HG02981 (cell line): ENCODE data around the gene ADAP2.
"Not testable (repeated sequence)": the region's sequence is repeated elsewhere in the genome, so short reads cannot be mapped to it uniquely, and the experiment has no call there.

Experiments used
- ATAC-seq: cut with Tn5 transposase; IDR thresholded peaks from one replicate; pipeline ENCODE4 v1.9.1; 2021; ENCODE audit warnings: mild to moderate bottlenecking, moderate library complexity; ENCODE audit not compliant: unreplicated experiment

ADAP2 gene

DNA sequence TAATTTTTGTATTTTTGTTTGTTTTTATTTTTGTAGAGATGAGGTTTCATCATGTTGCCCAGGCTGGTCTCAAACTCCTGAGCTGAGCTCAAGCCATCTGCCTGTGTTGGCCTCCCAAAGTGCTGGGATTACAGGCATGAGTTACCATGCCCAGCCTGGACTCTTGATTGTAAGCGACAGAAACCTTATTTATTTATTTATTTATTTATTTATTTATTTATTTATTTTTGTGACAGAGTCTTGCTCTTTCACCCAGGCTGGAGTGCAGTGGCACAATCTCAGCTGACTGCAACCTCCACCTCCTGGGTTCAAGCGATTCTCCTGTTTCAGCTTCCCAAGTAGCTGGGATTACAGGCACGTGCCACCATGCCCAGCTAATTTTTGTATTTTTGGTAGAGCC lies 8.1 kb downstream of the ADAP2 start:
- ATAC-seq, result not testable (repeated sequence)

DNA sequence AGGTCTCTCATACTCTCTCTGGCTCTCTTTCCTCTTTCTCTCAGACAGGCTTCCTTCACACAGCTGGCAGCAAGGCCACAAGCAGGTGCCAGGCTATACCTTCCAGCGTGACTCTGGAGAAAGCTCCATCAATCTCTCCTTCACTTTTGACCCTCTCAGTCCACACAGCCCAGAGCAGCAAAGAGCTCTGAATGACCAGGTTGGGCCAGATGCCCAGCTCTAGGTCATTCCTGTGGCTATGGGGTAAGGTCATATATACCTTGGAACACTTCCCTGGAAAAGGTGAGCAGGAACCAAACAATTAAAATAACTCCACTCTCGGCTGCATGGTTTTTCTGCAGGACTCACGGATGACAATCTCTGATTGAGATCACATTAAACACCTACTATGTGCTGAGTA lies 8.8 kb downstream of the ADAP2 start:
- ATAC-seq, result no peak

DNA sequence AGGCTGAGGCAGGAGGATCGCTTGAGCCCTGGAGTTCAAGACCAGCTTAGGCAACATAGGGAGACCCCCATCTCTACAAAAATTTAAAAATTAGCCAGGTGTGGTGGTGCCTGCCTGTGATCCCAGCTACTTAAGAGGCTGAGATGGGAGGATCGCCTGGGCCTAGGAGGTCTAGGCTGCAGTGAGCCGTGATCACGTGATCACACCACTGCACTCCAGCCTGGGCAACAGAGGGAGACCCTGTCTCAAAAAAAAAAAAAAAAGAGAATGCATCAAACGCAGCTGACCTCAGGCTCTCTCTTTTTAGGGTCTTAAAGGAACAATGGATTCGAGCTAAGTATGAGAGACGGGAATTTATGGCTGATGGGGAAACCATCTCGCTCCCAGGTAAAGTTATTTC lies 9.8 kb downstream of the ADAP2 start:
- ATAC-seq, result not testable (repeated sequence)

DNA sequence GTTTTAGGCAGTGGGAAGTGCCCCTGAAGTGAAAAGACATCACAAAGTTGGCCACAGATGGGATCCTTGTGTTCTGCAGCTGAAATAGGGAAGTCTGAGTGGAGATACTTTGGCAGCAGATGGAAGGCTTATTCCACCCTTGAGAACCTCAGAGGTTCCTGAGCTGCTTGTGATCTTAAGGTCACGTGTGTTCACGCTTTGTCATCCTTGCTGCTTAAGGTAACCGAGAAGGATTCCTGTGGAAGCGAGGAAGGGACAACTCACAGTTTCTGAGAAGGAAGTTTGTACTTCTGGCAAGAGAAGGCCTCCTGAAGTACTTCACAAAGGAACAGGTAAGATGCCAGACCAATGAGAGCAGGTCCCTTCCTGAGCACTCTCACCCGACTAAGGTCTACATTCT lies 12.2 kb downstream of the ADAP2 start:
- no peak for ATAC-seq

DNA sequence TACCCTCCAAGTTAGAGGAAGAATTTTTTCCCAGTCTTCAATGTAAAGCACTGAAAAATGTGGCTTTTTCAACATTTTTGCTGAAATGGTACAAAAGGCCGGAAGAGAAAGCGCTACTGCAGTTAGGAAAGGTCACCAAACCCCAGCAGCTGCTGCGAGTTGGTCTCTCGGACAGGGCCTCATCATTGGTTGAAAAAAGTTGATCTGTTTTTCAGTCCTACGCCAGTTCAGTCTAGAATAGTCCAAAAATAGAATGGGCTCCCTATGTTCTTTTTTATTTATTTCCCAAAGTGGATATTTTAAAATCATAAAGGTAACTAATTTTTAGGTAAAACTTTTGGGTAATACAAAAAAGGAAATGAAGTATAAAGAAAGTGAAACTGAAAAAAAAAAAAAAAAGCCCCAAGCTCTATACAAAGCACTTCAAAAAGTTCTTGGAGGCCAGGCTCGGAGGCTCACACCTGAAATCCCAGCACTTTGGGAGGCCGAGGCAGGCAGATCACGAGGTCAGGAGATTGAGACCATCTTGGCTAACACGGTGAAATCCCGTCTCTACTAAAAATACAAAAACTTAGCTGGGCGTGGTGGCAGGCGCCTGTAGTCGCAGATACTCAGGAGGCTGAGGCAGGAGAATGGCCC lies 17.4 kb downstream of the ADAP2 start:
- no peak for ATAC-seq

DNA sequence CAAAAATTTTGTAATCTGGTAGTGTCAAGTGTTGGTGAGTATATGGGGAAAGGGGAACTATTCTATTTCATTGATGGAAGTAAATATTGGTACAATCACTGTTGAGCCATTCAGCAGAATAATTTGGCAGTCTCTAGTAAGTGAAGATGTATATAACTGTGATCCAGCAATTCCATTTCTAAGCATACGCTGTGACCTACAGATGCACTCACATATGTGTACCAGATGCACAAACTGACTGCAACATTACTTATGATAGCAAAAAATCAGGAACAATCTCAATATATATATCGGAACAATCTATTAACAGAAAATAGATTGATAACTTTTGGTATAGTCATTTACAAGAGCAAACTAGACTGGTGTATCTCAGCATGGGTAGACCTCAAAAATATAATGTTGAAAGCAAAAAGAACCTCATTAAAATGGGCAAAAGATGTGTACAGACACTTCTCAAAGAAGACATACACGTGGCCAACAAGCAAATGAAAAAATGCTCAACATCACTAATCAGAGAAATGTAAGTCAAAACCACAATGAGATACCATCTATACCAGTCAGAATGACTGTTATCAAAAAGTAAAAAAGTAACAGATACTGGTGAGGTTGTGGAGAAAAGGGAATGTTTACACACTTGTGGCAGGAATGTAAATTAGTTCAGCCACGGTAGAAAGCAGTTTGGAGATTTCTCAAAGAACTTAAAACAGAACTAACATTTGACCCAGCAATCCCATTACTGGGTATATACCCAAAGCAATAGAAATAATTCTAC lies 20.7 kb downstream of the ADAP2 start:
- no peak for ATAC-seq

DNA sequence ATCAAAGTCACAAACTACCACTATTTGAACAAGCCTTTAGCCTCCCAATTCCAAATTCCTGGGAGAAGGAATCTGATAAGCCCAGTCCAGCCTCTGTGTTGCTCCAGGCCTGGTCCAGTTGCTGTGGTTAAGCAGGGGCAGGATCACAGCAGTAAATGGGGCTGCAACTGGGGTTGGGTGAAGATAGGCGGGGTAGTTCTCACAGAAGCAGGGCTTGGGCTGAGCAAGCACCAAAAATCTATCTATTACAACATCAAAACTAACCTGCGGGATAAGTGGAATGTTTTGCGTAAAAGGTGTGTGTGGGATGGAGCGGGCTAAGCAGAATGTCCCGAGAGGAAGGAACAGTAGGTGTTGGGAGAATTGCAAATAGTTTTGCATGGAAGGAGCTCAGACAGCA lies 26.1 kb downstream of the ADAP2 start:
- ATAC-seq, result no peak

DNA sequence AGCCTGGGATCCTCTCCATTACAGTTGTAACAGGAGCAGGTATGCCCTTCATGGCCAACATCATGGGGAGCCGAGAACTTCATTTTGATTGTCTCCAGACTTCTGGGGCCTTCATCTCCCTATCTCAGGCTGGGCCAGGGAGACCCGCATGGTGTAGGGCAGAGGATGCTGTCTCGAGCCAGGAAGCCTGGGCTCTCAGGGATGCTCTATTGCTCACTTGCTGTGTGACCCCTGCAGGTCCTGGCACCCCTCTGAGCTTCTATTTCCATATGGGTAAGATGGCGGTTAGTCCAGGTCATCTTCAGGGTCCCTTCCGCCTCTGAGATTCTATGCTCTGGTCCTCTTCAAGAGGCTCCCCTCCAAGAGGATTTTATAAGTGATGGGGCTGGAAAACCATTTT lies 28.4 kb downstream of the ADAP2 start:
- ATAC-seq, result no peak

DNA sequence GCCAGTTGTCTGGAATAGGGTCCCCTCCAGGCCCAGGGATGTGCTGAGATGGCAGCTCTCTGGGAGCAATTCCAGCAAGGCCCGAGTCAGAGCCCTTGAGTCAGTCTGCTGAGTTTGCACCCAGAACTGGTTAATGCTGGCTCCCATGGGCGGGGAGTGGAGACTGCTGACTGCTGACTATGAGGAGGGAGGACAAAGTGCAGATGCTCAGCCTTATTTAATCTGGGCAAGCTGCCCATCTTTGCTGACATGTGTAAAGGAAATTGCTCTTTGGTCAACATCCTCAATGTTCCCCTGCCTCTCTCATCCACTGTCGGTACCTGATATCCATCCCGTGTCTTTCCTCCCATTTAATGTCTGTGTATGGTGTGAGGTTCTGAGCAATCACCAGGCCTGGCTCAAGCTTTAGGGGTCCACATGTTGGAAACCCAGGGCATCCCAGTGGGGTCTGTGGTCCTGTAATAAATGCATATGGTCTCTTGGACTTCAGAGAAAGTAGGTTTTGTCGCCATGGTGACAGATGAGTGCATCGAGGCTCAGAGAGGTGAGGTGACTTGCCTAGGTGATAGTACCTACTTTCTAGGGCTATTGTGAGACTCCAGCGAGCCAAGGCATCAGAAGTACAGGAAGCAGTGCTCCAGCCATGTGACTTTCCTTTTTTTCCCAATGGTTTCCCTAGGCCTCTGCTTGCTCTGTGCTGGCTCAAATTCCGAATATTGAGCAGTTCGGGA lies 29.1 kb downstream of the ADAP2 start:
- no peak for ATAC-seq

DNA sequence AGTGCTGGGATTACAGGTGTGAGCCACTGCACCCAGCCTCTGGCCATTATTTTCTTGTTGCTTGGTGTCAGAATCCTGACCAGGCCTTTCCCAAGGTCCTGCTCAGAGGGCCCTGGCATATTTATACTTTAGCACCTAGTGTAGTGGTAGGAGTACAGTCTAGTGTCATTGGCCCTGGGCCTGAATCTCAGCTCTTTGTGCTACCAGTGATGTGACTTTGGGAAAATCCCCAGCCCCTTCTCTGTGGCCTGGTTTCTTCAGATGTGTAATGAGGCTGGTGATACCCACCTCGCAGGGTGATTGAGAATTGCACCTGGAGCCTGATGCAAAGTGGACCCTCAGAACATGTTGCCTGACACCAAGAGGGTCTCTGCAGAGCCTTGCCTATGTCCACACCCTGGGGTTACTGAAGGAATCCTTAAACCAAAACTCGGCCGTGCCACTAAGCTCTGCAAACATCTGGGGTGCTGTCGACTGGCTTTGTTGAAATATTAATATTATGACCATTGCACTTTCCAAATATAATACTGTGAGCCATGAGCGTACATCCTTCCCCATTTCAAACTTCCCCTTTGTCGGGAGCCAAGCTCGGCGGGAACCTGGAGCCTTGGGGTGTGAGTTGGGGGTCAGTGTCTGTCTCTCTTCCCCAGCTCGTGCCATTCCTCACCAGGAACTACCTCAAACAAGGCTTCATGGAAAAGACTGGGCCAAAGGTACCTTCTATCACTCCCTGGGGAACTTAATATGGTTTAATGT lies 31.1 kb downstream of the ADAP2 start:
- ATAC-seq, result no peak

DNA sequence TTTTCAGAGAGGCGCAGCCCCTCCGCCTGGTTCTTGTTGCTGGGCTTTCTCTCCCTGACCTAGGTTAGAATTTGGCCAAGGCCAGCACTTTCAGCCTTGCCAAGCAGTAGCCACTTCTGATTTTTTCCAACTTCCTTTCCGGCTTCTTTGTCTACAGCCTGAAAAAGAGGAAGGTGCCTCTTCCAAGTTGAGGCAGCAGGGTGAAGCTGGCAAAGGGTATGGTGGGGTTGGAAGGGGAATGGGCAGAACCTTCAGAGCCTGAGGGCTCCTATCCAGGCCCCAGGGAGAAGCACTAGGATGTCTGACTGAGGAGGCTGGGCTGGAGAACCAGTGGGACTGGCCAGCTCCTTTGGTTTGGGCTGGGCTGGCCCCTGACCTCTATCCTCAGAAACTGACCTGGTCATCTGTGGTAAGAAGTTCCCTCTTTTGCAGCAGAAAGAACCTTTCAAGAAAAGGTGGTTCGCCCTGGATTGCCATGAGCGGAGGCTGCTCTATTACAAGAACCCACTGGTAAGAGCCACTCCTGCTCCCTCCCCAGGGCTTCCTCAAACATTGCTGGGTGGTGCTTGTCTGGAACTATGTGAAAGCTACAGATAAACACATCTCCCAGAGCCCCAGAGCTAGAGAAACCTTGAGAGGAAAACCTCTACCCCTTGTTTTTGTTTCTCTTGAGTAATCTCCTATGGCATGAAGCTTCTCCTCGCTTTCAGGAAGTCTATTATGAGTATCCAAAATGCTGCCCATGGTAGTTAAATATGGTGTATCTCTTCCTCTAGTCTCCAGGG lies 32.5 kb downstream of the ADAP2 start:
- ATAC-seq, result no peak

DNA sequence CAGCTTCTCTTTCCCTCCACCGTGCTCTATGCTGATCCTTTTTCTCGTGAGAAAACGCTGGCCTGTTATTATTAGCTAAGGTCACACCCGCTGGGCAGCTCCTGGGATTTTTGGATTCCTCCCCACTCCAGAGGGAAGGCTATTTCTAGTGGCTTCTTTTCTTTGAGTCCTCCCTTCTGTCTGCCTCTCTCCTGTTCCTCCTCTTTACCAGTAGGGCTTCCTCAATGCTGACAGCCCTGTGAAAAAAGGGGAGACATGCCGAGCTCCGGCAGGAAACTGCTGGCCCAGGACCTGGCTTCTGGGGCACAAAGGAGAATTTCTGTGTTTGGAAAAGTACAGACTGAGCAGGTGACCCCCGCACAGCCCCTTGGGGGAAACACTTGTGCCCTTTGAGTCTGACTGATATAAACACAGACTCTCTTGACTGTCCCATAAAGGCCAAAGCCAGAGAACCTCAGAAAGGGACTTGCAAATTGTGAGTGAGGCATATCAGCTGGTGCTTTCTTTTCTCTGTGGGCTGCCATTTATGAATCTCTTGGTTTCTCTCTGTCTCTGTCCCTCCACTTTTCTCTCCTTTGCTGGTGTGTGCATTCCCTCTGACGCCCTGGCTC lies 35.1 kb downstream of the ADAP2 start:
- no peak for ATAC-seq

DNA sequence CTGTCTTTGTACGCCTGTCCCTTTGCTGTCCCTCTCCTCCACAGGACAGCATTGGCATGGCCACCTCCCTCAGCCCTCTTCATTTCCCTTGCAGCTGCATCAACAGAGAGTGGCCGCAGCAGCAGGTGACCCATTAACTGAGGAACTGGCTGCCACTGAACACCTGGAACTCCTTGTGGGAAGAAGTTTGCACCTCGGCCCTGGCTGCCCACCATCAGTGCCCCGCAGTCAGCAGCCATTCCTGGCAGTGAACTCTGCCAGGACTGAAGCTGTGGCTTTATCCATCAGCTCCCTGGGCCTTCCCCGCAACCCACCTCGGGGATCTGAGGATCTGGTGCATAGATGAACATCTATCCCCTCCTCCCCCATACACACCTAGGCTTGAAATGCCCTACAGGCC lies 36.0 kb downstream of the ADAP2 start:
- no peak for ATAC-seq

DNA sequence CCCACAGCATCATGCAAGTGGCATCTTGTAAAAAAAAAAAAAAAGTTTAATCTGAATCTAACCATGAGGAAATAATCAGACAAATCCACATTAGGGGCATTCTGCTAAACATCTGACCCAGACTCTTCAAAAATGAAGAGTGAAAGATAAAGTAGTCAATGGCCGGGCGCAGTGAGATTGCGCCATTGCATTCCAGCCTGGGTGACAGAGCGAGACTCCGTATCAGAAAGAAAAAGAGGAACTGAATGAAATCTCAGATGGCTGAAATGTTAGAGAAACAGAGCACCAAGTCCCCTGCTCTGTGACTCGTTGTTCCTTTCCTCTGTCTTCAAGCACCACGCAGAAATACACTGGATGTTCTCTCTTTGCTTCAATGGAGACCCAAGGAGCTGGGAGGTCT lies 36.4 kb downstream of the ADAP2 start:
- no peak for ATAC-seq

DNA sequence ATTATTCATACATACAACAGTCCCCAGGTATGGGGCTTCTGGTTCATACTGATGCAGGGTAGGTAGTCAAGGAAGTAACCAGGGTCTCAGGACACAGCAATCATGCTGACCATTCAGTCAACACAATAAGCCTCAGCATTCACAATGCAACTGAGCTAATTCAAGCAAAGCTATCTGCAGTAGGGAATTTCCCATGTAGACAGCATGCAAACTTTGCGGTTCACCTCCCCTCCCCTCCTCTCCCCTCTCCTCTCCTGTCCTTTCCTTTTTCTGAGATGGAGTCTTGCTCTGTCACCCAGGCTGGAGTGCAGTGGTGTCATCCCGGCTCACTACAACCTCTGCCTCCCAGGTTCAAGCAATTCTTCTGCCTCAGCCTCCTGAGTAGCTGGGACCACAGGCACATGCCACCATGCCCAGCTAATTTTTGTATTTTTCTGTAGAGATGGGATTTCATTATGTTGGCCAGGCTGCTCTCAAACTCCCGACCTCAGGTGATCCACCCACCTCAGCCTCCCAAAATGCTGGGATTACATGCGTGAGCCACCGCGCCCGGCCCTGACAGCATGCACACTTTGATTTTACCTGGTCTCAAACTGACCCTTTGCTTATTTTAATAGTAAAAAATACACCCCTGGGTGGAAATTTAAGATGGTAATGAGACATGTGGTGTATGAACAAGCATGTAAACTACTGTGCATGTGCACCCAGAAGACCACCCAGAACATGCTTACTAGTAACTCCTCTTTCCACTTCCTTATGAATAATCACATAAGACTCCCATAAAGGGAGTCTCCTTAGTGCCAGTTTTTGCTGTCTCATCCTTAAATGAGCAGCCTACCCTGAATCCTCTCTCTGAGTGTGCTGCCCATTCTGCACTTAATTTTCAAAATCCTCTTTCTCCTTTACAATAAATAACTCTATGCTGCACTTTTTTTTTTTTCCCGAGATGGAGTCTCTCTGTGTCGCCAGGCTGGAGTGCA lies 39.8 kb downstream of the ADAP2 start:
- no peak for ATAC-seq

DNA sequence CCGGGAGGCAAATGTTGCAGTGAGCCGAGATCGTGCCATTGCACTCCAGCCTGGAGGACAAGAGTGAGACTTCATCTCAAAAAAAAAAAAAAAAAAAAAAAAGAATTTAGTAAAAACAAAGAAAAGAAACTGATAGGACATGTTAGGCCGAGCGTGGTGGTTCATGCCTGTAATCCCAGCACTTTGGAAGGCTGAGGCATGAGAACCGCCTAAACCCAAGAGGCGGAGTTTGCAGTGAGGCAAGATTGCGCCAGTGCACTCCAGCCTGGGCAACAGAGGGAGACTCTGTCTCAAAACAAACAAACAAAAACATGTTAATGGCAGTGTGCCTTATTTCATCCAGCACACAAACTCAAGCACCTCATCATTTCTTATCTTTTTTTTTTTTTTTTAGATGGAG lies 42.6 kb downstream of the ADAP2 start:
- ATAC-seq, result not testable (repeated sequence)

DNA sequence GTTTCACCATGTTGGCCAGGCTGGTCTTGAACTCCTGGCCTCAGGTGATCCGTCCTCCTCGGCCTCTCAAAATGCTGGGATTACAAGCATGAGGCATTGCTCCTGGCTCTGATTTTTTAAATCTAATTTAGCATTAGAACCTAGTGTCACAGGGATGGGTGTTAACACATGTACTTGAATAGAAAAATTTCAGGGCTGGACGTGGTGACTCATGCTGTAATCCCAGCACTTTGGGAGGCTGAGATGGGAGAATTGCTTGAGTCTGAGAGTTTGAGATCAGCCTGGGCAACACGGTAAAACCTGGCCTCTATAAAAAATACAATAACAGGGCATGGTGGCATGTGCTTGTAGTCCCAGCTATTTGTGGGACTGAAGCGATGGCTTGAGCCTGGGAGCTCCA lies 43.1 kb downstream of the ADAP2 start:
- ATAC-seq, result no peak

DNA sequence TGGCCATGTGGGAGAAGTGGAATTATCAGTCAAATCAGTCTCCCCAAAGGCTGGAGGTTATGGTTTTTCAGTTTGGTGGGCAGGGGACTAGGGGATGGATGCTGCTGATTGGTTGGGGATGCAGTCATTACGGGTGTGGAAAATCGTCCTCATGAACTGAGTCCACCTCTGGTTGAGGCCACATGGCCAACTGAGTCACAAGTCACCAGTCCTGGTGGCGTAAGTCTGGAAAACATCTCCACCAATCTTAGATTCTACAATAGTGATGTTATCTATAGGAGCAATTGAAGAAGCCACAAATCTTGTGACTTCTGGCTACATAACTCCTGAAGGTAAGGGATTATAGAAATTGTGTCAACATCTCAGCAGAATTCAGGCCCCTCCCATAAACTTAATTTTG lies 43.9 kb downstream of the ADAP2 start:
- no peak for ATAC-seq

DNA sequence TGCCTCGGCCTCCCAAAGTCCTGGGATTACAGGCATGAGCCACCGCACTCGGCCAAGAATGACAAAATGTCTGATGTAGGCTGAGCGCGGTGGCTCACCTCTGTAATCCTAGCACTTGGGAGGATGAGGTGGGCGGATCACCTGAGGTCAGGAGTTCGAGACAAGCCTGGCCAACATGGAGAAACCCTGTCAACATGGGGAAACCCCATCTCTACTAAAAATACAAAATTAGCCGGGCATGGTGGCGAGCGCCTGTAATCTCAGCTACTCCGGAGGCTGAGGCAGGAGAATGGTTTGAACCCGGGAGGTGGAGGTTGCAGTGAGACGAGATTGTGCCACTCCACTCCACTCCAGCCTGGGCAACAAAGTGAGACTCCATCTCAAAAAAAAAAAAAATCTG lies 46.2 kb downstream of the ADAP2 start:
- not testable (repeated sequence) for ATAC-seq
